Stimulated activated CD4-positive, alpha-beta T cell treated with anti-CD3 and anti-CD28 coated beads, Interleukin-4, amount 100 ng/mL, for 24 hours (primary cell): ENCODE data around the gene GNG2.
A peak's percentile ranks its signal among the peaks of the same experiment; 100 is the strongest.

ENCODE experiments used
- DNase-seq: peaks from one replicate; pipeline ENCODE4 v3.0.0-alpha.2; 2020

Gene GNG2

DNA sequence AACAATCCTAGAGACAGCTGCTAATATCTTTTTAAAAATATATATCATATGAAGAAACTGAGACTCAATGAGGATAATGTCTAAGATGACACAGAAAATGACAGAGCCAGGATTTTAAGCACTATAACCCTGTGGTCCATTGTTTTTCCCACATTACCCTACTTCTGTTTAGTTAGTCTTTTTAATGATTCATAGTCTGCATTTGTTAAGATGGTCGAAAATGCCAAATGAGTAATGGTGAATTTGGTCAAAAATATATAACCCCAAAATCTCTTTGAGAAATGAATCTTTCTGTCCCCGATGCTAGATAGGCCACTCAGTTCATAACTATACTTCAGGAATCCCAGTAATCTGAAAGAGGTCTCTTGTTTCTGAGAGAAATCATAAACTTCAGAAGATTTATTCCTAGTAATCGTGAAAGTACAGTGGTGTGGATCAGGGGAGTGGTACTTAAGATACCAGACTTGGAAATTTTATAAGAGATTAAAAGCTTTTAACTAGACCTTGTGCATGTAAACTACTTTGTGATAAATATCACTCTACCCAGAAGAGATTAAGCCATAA lies 139.7 kb downstream of the GNG2 start:
- no peak for DNase-seq

DNA sequence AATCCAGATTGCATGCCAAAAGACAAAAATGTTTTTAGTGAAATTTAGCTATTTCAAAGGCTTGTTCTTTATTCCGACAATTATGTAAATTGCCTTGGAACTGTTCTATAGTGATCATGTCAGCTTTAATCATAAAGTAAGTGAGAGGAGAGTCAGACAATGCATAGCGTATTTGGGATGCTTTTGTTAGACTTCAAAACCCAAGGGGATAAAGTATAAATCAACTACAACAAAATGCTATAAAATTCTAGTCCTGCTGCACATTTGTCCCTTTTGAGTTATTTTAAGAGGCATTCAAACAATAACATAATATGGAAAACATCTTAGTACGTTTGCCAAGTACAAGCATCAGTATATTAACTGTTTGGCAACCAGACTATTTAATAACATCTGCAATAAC lies 140.3 kb downstream of the GNG2 start:
- no peak for DNase-seq

DNA sequence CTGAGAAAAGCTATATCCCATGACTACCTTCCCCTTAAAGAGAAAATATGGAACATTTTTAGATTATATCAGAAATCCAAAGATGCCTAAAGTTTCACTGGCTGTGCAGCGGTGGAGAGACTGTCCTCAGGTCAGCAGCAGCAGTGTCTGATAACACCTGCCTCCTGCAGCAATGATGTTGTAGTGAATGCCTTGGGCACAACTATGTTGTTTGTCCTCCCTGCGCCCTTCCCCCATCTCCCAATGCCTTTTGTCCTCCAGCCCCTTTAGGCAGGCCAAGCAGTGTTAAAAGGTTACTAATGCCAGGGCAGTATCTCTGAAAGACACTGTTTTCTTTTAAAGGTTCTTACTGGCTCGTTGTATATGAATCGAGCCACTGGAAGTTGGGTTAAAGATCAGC lies 142.1 kb downstream of the GNG2 start:
- no peak for DNase-seq

DNA sequence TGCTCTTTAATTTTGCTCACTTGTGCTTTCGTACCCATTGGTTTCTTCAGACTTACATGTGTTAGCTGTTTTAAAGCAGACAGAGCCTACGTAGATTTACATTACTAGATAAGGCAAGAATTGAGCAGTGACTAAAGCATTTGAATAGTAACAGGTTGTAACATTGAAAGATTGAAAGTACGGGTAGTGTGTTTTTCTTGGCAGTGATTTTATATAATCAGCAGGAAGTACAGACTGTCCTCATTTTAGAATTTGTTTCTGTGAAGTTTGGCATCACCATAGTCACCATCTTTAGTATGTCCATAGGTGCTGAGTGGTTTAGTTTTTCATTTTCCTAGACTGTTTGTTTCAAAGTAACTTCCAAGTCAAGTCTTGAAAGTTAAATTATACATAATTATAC lies 142.9 kb downstream of the GNG2 start:
- DNase-seq: no peak

DNA sequence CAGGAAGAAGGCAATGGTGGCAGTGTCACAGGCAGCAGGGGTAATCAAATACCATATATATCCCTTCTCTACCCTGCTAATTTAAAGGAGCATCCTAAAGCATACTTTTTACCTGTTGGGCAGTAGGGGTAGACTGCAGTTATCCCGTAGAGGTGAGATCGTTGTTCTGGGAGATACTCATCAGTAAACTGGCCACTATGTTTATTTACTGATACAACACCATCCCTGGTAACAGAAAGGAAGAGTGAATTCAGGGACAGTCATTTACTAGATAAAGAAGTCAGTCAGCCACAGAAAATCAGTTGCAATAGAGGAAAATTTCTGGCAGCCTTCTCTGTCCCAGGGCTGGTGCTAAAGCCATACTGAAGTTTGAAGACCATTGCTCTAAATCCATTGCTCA lies 145.2 kb downstream of the GNG2 start:
- no peak for DNase-seq

DNA sequence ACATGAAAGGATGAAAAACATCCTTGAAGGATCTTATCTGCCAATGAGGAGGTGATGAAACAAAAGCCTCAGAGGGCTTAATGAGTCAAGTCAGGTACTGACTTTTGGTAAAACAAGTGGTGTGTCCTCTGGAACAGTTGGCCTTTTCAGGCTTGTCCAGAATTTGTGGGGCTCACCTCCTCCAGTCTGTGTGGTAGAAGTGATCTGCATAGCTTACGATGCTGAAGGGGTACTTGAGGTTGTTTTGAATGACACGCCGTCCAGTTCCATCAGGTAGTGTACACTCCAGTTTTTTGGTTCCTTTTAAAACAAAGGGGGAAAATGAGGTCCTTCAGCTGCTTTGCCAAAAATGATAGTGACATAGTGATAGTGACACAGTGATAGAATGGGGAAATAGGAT lies 145.9 kb downstream of the GNG2 start:
- DNase-seq: no peak

DNA sequence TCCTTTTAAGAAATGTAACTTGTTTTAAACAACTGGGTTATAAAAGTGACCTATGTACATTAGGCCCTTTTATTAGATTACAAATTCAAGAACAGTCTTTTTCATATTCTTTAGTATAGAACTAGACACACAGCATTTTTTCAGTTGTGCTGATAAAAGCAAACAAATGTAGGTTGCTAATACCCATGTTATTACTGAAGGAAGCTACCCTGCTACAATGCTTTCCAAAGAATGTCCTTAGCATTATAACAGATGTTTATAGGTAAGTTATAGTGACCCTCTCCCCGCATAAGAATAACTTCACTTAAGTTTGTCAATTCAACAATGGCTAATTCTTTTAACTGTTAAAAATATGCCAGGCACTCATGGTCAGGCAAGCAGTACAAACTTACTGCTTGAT lies 146.8 kb downstream of the GNG2 start:
- no peak for DNase-seq

DNA sequence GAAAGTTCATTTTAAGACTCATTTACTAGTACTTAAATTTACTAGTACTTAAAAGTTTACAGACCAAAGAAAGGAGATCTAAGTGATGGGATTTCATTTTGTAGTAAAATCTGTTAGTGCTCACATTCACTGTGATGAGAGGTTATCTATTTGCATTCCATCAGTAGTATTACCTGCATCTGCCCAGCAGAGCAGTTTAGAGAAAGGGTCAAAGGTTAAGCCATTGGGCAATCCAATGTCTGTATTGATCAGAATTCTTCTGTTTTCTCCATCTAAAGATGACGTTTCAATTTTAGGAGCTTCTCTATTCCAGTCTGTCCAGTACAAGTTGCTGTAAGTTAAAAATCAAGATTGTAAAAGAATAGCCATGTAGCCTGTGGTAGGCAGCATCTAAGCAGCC lies 147.2 kb downstream of the GNG2 start:
- no peak for DNase-seq

DNA sequence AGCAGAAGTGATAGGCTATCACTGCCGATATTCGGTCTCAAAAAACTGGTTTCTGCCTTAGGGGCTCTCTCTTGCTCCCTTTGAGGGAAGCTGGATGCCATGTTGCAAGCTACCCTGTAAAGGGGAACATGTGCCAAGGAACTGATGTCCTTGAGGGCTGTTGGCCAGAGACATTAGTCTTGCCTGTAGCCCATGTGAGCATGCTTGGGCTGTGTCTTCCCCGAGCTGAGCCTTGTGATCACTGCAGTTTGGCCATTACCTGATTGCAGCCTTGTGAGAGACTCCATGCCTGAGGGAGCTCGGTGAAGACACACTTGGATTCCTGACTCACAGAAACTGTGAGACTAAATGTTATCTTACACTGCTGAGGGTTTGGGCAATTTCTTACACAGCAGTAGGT lies 147.7 kb downstream of the GNG2 start:
- DNase-seq: no peak

DNA sequence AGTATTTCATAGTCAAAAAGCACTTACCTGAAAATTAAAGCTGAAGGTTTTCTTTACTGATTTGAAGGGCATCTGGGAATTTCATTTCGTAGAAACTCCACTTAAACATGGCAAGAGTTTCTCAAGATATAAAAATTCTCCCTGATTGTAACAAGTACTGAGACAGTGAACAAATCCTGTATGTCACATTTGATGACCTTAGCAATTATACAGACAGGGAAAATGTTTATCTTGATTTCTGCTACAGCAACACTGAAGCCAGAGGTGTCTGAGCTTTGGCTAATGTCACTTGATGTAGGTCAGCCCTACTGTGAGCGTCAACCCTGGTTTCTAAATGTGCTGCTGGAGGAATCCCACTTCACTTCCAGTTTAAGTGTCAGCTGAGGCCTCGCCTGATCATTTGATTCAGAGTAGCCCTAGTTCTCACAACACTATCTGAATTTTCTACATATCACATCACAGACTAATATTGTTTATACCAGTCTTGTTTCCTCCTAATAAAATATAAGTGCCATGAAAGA lies 149.8 kb downstream of the GNG2 start:
- DNase-seq: no peak

DNA sequence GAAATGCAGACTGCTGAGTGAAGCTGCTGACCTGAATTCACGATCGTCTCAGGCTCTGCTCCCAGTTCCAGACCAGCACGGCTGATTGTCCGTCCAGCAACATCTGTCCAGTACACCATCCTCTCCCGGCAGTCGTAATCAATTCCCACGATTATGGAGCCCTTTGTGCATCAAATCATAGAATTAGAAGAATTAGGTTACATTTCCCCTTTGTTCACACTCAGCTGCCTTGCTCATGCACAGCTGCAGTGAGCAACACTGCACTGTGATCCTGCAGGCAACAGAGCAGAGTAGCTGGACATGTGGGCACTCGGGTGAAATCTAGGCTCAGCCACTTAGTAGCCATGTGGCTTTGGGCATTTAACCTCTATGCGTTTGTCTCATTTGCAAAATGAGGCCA lies 151.1 kb downstream of the GNG2 start:
- no peak for DNase-seq

DNA sequence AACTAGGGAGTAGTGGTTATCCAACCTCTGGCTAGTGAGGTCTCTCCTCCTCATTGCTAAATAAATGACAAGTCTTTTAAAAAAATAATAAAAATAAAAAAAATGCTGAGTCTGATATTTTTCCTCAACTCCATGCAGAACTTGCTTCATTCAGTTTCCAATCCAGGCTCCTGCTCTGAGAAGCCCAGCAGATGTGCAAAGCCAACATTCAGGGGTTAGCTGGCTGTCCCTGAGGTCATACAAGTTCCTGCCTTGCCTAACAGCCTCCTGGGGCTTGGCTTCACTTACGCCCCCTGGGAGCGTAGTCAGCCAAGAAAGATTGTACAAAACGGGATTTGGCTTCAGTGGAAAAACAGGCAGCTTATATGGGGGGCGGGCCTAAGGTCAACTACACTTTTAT lies 152.2 kb downstream of the GNG2 start:
- no peak for DNase-seq

DNA sequence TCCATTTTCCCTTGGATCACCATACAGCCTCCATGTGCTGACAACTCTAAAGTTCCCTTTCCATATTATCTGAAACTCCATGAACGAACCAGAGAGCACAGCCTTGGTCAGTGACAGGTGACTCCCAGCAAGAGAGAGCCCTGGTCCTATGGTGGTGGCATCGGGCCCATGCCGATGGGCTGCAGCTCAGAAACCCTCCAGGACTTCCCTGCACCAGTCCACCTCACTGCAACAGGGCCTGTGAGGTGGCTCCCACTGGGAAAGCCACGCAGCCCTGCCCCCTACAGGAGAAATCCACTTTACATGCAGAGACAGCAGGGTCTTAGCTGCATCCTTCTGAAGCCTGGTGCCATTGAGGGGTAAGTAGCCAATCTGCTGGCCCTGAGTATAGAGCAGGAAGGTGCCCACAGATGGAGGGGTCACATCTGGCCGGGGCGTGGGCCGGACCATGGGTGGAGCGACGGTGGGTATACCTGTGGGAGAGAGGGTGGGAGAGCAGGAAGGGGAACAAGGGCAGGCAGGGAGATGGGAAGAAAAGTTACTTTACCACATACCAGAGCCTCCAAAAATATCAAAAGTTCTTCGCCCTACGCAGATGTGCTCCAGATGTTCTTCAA lies 153.7 kb downstream of the GNG2 start:
- DNase-seq: peak; percentile 11

DNA sequence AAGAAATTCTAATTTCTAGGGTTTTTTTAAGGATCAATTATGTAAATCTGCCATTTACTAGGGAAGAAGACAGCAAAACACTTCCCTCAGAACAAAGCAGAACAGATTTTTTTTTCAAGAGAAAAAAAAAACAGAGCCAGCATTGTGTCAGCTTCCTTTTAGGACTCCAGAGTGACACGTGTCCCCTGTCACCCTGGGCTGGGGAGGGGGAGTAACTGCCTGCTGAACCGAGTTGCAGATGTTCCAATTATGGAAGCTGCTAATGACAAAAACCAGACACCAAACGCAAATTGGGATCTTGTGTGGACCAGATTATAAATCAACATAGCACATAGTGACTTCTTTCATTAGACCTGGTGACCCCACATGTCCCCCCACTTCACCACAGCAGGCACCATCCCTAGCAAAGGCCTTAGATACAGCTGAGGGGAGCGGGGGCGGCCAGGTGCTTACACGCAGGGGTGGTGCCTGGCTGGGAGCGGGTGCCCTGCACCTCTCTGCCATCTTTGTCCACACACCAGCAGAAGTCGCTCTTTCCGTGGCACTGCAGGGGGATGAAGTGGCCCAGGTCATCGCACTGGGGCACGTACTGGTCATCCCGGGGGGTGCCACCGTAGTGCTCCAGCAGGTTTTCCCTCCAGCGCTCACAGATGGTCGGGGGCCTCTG lies 154.3 kb downstream of the GNG2 start:
- no peak for DNase-seq

DNA sequence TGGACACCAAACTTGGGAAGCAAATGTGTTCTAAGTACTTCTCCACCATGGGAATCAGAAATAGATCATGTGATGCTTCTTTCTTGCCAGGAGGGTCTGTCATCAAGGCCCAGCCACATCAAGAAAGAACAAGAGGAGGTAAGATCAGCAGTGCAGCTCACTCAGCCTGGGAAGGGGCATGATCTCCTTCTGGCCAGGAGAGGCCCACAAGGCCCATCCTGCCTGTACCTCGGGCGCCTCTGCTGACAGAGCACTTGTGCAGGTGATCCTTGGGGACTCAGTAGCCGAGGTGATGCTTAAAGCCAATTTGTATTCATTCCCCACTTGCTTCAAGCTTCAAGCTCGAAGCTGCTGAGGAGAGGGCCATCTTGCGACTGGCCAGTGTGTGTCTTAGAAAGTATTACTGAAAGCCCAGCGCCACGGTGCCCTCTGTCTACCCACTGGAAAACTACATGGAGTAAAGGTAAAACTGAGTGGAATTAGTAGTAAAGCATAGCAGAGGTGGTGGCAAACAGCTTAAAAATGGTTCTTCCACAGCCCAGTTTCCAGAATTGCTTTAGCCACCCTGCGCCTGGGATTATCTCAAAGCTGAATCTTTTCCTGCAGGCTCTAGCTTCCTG lies 155.1 kb downstream of the GNG2 start:
- DNase-seq: no peak

DNA sequence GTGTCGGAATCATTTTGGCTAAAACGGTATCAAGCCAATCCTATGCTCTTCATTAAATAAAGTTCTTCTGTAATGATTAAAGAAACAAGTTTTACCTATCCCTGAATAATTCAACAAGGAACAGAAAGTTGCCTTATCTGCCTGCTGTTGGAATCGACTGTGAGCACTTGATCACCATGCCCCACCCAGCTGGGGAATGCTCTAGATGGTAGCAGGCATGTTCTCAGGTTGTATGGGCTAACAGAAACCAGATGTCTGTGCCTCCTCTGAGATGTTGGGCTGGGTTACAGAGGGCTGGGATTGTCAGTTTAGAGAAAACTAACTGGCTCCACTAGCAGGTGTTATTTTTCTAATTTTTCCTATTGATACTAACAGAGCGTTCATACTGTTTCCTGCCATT lies 157.8 kb downstream of the GNG2 start:
- DNase-seq: no peak

DNA sequence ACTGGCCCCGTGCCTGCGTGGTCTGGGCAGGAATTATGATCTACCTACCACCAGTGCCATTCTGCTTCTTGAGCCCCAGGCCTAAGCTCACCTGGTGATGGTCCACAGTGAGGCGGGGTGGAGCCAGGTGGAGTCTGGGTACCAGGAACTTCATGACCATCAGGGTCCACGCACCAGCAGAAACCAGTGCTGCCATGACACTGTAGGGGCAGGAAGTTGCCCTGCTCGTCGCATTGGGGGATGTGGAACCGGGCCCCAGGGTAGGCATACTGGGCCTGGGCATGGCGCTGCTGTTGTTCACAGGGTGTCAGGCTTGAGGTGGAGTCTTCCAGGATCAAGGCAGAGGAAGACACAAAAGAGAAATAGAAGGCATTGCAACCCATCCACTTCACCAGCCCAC lies 158.6 kb downstream of the GNG2 start:
- DNase-seq: no peak
